Esophagus muscularis mucosa (tissue), 4 donors: Measurements from ENCODE around the gene KHDRBS2. TPM values are rescaled to one million over a fixed set of nuclear protein-coding genes. Genes with fewer than 3 reads are reported as not detected.

Experiments used
- DNase-seq: peaks from one replicate; pipeline ENCODE4 v3.0.0-alpha.2; 2017; ENCODE audit errors: extremely low spot score
- H3K27ac ChIP-seq, 4 donors: fragments of 200-600 bp; sonication (generic); replicated peaks in 1 of 4; 1 replicate in 3 of 4; 2 replicates in 1 of 4; pipeline ENCODE4 v1.5.1; 2016 to 2019; ENCODE audit warnings: mild to moderate bottlenecking in 1 of 4
- H3K27me3 ChIP-seq, 4 donors: fragments of 200-600 bp; sonication (generic); one replicate each; pipeline versions ENCODE4 v1.5.1 to v1.6.0; 2016 to 2019
- H3K36me3 ChIP-seq, 4 donors: fragments of 200-600 bp; sonication (generic); one replicate each; pipeline ENCODE4 v1.5.1; 2016 to 2019
- H3K4me1 ChIP-seq, 4 donors: fragments of 200-600 bp; sonication (generic); one replicate each; pipeline ENCODE4 v1.5.1; 2016 to 2019
- H3K4me3 ChIP-seq, 4 donors: fragments of 200-600 bp; sonication (generic); 1 replicate in 2 of 4; 2 replicates in 2 of 4; pipeline ENCODE4 v1.5.1; 2016 to 2019; ENCODE audit warnings: mild to moderate bottlenecking in 4 of 4, moderate library complexity in 1 of 4
- H3K9me3 ChIP-seq, 4 donors: fragments of 200-600 bp; sonication (generic); 1 replicate in 3 of 4; 2 replicates in 1 of 4; pipeline ENCODE4 v1.5.1; 2016 to 2019
- CTCF ChIP-seq, 3 experiments: fragments of 200-600 bp in 2 of 3; fragments of 450-650 bp in 1 of 3; sonication (generic) in 2 of 3; IDR thresholded peaks; one replicate each; pipeline ENCODE4 v1.5.1; 2017 to 2019; ENCODE audit warnings: antibody characterized with exemption in 3 of 3, mild to moderate bottlenecking in 2 of 3, moderate library complexity in 1 of 3
- EP300 ChIP-seq: sonication (generic); formaldehyde crosslinking; IDR thresholded peaks from one replicate; pipeline ENCODE4 v1.6.1; 2017; ENCODE audit warnings: antibody characterized with exemption
- POLR2A ChIP-seq: fragments of 450-650 bp; IDR thresholded peaks from one replicate; pipeline ENCODE4 v1.6.1; 2017; ENCODE audit warnings: antibody characterized with exemption, moderate library complexity, mild to moderate bottlenecking, low read depth
- POLR2AphosphoS5 ChIP-seq, 2 donors: sonication (generic); formaldehyde crosslinking; IDR thresholded peaks; one replicate each; pipeline ENCODE4 v1.6.1; 2017; ENCODE audit warnings: antibody characterized with exemption in 2 of 2
- WGBS: methylation state at CpG from one replicate; pipeline ENCODE4 v1.1.5; 2018; 5-methylcytosine and 5-hydroxymethylcytosine counted together
- intact Hi-C: fragments of 100-400 bp; cut with DNase I; formaldehyde crosslinking; loops from one replicate; pipeline ENCODE4 v1.15.1; 2023
- total RNA-seq, 4 donors: library from RNA; depleted of rRNA; stranded (reverse); fragments of >200 nt; gene quantifications; one replicate each; pipeline versions ENCODE4 v1.1.0 to v1.2.1, GENCODE V29; 2016

Gene KHDRBS2
- total RNA-seq, 4 donors from 2014 or later: 0.17 to 1.7 (median 0.32) TPM; not detected in 1

- peaks cover 0 to 21% (median 5%) of the 10 kb centered on the region in 4 donors for H3K27me3 ChIP-seq
- intact Hi-C loops: no loop called here
- no peak overlapping the region for H3K4me3 ChIP-seq
- H3K4me1 ChIP-seq: peaks cover 0 to 16% (median 15%) of the 10 kb centered on the region in 4 donors
- WGBS: 49% methylated on average over 2 of the region's 2 CpGs
- DNase-seq: no peak
- H3K9me3 ChIP-seq: no peaks in the 10 kb centered on the region
- H3K36me3 ChIP-seq: no peaks in the 10 kb centered on the region
- TF ChIP-seq POLR2A: no peak
- TF ChIP-seq EP300: no peak
- TF ChIP-seq CTCF (IDR thresholded peaks at IDR 0.05): no peak
- TF ChIP-seq POLR2AphosphoS5 (IDR thresholded peaks at IDR 0.05): no peak
- H3K27ac ChIP-seq: no peak overlapping the region
Observed at GRCh38 chr6:62284725-62285124, 1.3 kb downstream of the KHDRBS2 start.

- intact Hi-C loops: no loop called here
- Histone ChIP-seq H3K36me3 (no peaks in the 10 kb centered on the region), H3K9me3 (no peaks in the 10 kb centered on the region), H3K27ac (no peak overlapping the region), H3K27me3 (peaks cover 0 to 21% (median 5%) of the 10 kb centered on the region in 4 donors), H3K4me3 (no peak overlapping the region), H3K4me1 (peaks cover 0 to 16% (median 15%) of the 10 kb centered on the region in 4 donors)
- TF ChIP-seq POLR2A (no peak), CTCF (IDR thresholded peaks at IDR 0.05) (peak; percentile 24 to 56 (median 38))
- 39% methylated on average over 2 of the region's 2 CpGs for WGBS
- no peak for DNase-seq
Observed at GRCh38 chr6:62283796-62284411, 2.1 kb downstream of the KHDRBS2 start.

- no peaks in the 10 kb centered on the region for H3K36me3 ChIP-seq
- no peak for DNase-seq
- H3K27me3 ChIP-seq: peaks cover 0 to 21% (median 5%) of the 10 kb centered on the region in 4 donors
- intact Hi-C loops: no loop called here
- no peaks in the 10 kb centered on the region for H3K9me3 ChIP-seq
- H3K4me3 ChIP-seq: no peak overlapping the region
- TF ChIP-seq POLR2AphosphoS5 (IDR thresholded peaks at IDR 0.05) (no peak), POLR2A (no peak), CTCF (IDR thresholded peaks at IDR 0.05) (no peak), EP300 (no peak)
- no peak overlapping the region for H3K27ac ChIP-seq
- 68% methylated on average over 2 of the region's 2 CpGs for WGBS
- H3K4me1 ChIP-seq: peaks cover 0 to 16% (median 15%) of the 10 kb centered on the region in 4 donors
Observed at GRCh38 chr6:62283365-62283764, 2.7 kb downstream of the KHDRBS2 start.

- Histone ChIP-seq H3K9me3 (no peaks in the 10 kb centered on the region), H3K36me3 (no peaks in the 10 kb centered on the region), H3K27ac (no peak overlapping the region), H3K27me3 (no peaks in the 10 kb centered on the region), H3K4me1 (peaks cover 0 to 1% (median 0%) of the 10 kb centered on the region in 4 donors), H3K4me3 (no peak overlapping the region)
- TF ChIP-seq EP300: no peak
- no peak for TF ChIP-seq CTCF (IDR thresholded peaks at IDR 0.05)
- TF ChIP-seq POLR2A: no peak
- no peak for TF ChIP-seq POLR2AphosphoS5 (IDR thresholded peaks at IDR 0.05)
- intact Hi-C loops: no loop called here
- WGBS: 87% methylated on average over 3 of the region's 3 CpGs
- no peak for DNase-seq
Observed at GRCh38 chr6:62280099-62280498, 5.9 kb downstream of the KHDRBS2 start.

- no peak for TF ChIP-seq POLR2A
- no peak for TF ChIP-seq EP300
- no peak for TF ChIP-seq CTCF (IDR thresholded peaks at IDR 0.05)
- TF ChIP-seq POLR2AphosphoS5 (IDR thresholded peaks at IDR 0.05): no peak
- 84% methylated on average over 1 of the region's 1 CpG for WGBS
- no peak overlapping the region for H3K27ac ChIP-seq
- no peak for DNase-seq
- H3K36me3 ChIP-seq: no peaks in the 10 kb centered on the region
- H3K27me3 ChIP-seq: no peaks in the 10 kb centered on the region
- no peak overlapping the region for H3K4me3 ChIP-seq
- no peaks in the 10 kb centered on the region for H3K4me1 ChIP-seq
- no peaks in the 10 kb centered on the region for H3K9me3 ChIP-seq
- intact Hi-C loops: no loop called here
Observed at GRCh38 chr6:62272114-62272513, 13.9 kb downstream of the KHDRBS2 start.
